ENCODE results near the gene FAM111A.

GRCh38 chr11:59145534-59145933 is 2.9 kb downstream of the FAM111A start:
- TF ChIP-seq CTCF (conservative IDR thresholded peaks at IDR 0.05; ENCODE audit: low read depth, low read length) (no peak), EZH2 (IDR thresholded peaks at IDR 0.05; ENCODE audit: borderline replicate concordance, low read depth, low read length, poor library complexity, severe bottlenecking) (no peak)

All from A673 (cell line).